Lower lobe of right lung (tissue), 2 donors: Measurements from ENCODE around the gene DNM3. TPM values are rescaled to one million over a fixed set of nuclear protein-coding genes. Genes with fewer than 3 reads are reported as not detected.

Experiments used
- ATAC-seq, 2 donors: fragments of 200-7000 bp; cut with Tn5 transposase; one replicate each; pipeline ENCODE4 v1.9.1; 2020 to 2022; ENCODE audit warnings: mild to moderate bottlenecking in 2 of 2, moderate library complexity in 2 of 2
- DNase-seq: peaks from one replicate; pipeline ENCODE4 v3.0.0-alpha.2; 2020
- H3K27ac ChIP-seq: fragments of 200-600 bp; one replicate; pipeline ENCODE4 v1.8.0; 2022
- H3K27me3 ChIP-seq: fragments of 200-600 bp; one replicate; pipeline ENCODE4 v1.8.0; 2022; ENCODE audit warnings: low read depth
- H3K36me3 ChIP-seq: fragments of 200-600 bp; one replicate; pipeline ENCODE4 v1.8.0; 2022; ENCODE audit warnings: mild to moderate bottlenecking
- H3K4me1 ChIP-seq: fragments of 200-600 bp; one replicate; pipeline ENCODE4 v1.8.0; 2022
- H3K4me3 ChIP-seq: fragments of 200-600 bp; one replicate; pipeline ENCODE4 v1.8.0; 2022; ENCODE audit warnings: mild to moderate bottlenecking
- H3K9me3 ChIP-seq: fragments of 200-600 bp; one replicate; pipeline ENCODE4 v1.8.0; 2022
- intact Hi-C: fragments of 100-400 bp; cut with DNase I; formaldehyde crosslinking; loops from one replicate; pipeline ENCODE4 v1.11.0; 2022
- total RNA-seq: library from RNA; stranded (reverse); fragmentation: NEBNext Ultra II Directional; extraction: Animal tissue kit (Norgen Biotek cat#: 25700); gene quantifications from one replicate; pipeline ENCODE4 v1.2.1, GENCODE V29; 2021
- TF ChIP-seq, protein P1 (sequence below): fragments of 200-600 bp; IDR thresholded peaks from one replicate; pipeline ENCODE4 v1.8.0; 2022; ENCODE audit warnings: antibody characterized with exemption, mild to moderate bottlenecking
- donor health status: DM: no; HTN: yes; CAD: no; lungs with severe emphysema.

The DNM3 gene
- total RNA-seq, 1 donor from 2014 or later: 12.4 TPM

DNA sequence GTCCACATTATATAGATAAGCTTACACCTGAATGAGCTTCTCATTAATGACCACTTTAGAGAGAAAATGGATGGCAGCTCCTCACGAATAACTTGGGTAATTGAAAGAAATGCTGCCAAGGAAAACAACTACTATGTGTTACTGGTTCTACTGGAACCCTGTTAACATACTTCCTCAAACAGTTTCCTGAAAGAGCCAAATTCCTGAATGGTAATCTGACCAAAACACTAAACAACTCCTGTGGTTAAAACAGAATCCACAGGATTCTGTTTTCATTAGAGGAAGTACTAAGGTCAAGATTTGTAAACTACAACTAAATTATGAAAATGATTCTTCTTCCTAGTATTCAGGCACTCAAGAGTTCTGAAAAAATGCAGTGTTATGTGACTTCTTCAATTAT, 107.2 kb downstream of the DNM3 start:
- Histone ChIP-seq H3K36me3 (no peaks in the 10 kb centered on the region), H3K4me3 (no peak overlapping the region), H3K27ac (no peak overlapping the region), H3K27me3 (no peaks in the 10 kb centered on the region), H3K4me1 (no peaks in the 10 kb centered on the region), H3K9me3 (no peaks in the 10 kb centered on the region)
- DNase-seq (no peak), ATAC-seq (no peak)
- intact Hi-C loops: no loop called here
- TF ChIP-seq, protein P1, sequence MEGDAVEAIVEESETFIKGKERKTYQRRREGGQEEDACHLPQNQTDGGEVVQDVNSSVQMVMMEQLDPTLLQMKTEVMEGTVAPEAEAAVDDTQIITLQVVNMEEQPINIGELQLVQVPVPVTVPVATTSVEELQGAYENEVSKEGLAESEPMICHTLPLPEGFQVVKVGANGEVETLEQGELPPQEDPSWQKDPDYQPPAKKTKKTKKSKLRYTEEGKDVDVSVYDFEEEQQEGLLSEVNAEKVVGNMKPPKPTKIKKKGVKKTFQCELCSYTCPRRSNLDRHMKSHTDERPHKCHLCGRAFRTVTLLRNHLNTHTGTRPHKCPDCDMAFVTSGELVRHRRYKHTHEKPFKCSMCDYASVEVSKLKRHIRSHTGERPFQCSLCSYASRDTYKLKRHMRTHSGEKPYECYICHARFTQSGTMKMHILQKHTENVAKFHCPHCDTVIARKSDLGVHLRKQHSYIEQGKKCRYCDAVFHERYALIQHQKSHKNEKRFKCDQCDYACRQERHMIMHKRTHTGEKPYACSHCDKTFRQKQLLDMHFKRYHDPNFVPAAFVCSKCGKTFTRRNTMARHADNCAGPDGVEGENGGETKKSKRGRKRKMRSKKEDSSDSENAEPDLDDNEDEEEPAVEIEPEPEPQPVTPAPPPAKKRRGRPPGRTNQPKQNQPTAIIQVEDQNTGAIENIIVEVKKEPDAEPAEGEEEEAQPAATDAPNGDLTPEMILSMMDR: no peak

DNA sequence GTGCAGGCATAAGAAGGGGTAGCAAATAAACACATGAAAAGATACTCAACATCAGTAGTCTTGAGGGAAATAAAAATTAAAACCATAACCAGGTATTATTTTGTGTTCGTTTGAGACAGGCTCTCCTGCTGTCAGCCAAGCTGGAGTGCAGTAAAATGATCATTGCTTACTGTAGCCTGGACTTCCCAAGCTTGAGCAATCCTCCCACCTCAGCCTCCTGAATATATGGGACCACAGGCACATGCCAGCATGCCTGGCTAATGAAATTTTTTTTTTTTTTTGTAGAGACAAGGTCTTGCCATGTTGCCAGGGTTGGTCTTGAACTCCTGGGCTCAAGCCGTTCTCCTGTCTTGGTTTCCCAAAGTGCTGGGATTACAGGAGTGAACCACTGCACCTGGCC, 108.0 kb downstream of the DNM3 start:
- ATAC-seq (no peak), DNase-seq (no peak)
- H3K36me3 ChIP-seq: no peaks in the 10 kb centered on the region
- H3K27ac ChIP-seq: no peak overlapping the region
- intact Hi-C loops: no loop called here
- TF ChIP-seq, protein P1: no peak
- H3K4me3 ChIP-seq: no peak overlapping the region
- no peaks in the 10 kb centered on the region for H3K27me3 ChIP-seq
- no peaks in the 10 kb centered on the region for H3K9me3 ChIP-seq
- no peaks in the 10 kb centered on the region for H3K4me1 ChIP-seq

DNA sequence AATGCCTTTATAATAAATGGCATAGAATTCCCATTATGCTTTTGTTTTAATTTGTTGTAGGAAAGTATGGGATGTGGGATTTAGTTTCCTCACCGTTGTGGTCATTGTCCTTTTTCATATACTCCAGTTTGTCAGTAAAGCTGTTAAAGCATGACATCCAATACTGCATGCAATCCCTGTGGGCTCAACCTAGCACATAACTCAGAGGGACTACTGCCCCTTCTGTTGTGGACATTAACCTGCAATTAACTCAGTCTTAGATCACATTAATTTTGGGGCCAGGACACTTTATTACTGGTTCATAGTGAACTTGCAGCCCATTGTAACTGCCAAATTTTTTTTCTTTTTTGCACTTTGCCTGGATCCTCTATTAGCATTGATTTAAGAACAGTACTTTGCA, 112.5 kb downstream of the DNM3 start:
- ATAC-seq (no peak), DNase-seq (no peak)
- H3K27ac ChIP-seq: no peak overlapping the region
- intact Hi-C loops: no loop called here
- H3K4me1 ChIP-seq: no peaks in the 10 kb centered on the region
- H3K9me3 ChIP-seq: no peaks in the 10 kb centered on the region
- TF ChIP-seq, protein P1: no peak
- H3K27me3 ChIP-seq: no peaks in the 10 kb centered on the region
- no peaks in the 10 kb centered on the region for H3K36me3 ChIP-seq
- no peak overlapping the region for H3K4me3 ChIP-seq

DNA sequence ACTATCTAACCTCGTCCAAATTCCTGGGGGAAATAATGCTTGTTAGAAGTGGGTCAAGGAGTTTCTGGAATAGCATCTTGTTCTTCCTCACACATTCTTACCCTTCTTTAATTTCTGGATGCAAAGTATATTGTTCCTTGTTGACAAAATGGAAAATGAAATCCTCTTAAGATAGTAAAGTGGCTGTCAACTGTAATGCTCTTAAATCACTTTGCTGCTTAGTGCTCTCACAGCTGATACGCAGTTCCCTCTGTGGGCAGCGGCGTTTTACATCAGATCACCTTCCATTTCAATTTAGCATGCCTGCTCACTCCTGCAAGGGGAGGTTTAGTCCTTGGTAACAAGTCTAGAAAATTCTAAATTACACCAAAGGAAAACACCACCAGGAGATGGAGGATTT, 113.1 kb downstream of the DNM3 start:
- no peak for ATAC-seq
- Histone ChIP-seq H3K4me1 (no peaks in the 10 kb centered on the region), H3K27ac (no peak overlapping the region), H3K27me3 (no peaks in the 10 kb centered on the region), H3K9me3 (no peaks in the 10 kb centered on the region), H3K4me3 (no peak overlapping the region), H3K36me3 (no peaks in the 10 kb centered on the region)
- TF ChIP-seq, protein P1: no peak
- intact Hi-C loops: no loop called here
- DNase-seq: no peak

DNA sequence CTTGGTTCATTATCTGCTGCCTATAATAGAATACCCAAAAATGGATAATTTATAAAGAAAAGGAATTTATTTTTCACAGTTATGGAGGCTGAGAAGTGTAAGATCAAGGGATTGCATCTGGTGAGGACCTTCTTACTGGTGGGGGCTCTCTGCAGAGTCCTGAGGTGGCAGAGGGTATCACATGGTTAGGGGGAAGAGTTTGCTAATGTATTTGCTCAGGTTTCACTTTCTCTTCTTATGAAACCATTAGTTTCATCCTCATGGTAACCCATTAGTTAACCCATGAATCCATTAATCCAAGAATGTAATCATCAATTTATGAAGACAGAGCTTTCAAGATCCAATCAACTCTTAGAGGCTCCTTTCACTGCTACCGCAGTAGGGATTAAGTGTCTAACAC, 120.6 kb downstream of the DNM3 start:
- no peak for DNase-seq
- intact Hi-C loops: no loop called here
- H3K4me3 ChIP-seq: no peak overlapping the region
- H3K9me3 ChIP-seq: no peaks in the 10 kb centered on the region
- H3K27ac ChIP-seq: no peak overlapping the region
- H3K27me3 ChIP-seq: no peaks in the 10 kb centered on the region
- no peaks in the 10 kb centered on the region for H3K4me1 ChIP-seq
- TF ChIP-seq, protein P1: no peak
- no peaks in the 10 kb centered on the region for H3K36me3 ChIP-seq
- no peak for ATAC-seq

DNA sequence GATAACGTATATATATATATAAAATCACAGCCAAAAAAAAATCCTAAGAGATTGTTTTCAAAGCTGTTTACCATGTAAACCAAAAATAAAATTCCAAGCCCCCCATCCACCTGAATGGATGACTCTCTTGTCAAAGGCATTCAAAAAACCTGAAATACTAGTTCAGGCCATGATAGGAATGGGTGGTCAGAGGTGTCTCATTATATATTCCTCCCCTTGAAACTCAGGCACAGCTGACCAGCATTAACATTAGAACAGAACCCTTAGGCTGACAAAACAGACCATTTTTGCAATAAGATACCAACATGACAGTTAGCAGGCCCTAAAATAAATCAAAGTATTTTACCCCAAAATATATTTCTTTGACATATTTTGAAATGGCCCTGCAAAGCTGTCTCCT, 122.5 kb downstream of the DNM3 start:
- TF ChIP-seq, protein P1: no peak
- Histone ChIP-seq H3K27me3 (no peaks in the 10 kb centered on the region), H3K27ac (no peak overlapping the region), H3K36me3 (no peaks in the 10 kb centered on the region), H3K4me3 (no peak overlapping the region), H3K4me1 (no peaks in the 10 kb centered on the region), H3K9me3 (no peaks in the 10 kb centered on the region)
- intact Hi-C loops: no loop called here
- no peak for ATAC-seq
- DNase-seq: no peak
